Measurements from ENCODE around the gene BACH2.
"Not testable (repeated sequence)": the region's sequence is repeated elsewhere in the genome, so short reads cannot be mapped to it uniquely, and the experiment has no call there.

BACH2 gene

DNA sequence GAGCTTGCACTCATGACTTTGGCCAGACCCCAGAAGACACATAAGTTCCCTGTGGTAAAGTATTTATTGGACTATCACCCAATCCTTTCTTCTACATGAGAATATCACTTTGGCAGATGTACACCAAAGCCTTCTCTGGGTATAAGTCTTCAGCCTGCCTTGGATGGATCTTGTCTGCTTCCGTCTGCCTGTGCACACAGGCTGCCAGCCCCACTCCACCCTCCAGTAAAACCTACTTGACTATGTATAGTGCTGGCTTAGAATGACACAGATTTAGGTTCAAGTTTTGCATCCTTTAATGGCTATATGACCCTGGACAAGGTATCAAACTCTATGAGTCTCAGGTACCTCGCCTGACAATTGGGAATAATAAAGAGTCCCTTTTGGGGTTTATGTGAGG lies 63.4 kb downstream of the BACH2 start:
- DNase-seq = no peak

- no peak for DNase-seq
These were observed 64.8 kb downstream of the BACH2 start for GRCh38 chr6:90231798-90232197.

GRCh38 chr6:90231308-90231707 lies 65.3 kb downstream of the BACH2 start:
- DNase-seq = no peak

DNA sequence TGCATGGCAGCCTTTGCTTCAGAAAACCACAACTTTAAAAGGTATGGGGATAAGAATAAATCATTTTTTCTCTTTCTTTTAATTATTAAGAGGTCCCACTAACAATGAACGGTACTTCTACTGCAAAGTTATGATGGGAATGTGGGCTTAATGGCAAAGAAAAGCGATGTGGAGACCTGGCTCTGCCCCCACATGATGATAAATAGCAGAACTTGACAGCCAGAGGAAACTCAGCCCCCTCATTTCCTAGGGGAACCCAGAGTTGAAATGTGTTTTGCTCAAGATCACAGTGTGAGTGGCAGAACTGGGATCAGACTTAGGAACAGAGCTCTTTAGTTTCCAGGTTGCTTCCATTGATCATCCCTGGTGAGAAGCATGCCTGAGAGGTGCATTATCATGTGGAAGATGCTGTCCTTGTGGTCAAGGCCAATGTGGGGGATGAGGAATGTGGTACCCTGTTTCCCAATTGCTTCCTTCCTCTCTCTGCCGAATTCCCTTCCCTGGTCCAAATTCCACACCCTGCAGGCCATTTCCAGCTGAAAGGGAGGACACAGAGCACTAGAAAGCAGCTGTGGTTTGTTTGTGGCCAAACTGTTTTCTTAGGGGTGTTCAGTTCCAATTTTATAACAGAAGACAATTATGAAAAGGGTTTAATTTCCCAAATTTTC lies 66.0 kb downstream of the BACH2 start:
- DNase-seq = no peak

DNA sequence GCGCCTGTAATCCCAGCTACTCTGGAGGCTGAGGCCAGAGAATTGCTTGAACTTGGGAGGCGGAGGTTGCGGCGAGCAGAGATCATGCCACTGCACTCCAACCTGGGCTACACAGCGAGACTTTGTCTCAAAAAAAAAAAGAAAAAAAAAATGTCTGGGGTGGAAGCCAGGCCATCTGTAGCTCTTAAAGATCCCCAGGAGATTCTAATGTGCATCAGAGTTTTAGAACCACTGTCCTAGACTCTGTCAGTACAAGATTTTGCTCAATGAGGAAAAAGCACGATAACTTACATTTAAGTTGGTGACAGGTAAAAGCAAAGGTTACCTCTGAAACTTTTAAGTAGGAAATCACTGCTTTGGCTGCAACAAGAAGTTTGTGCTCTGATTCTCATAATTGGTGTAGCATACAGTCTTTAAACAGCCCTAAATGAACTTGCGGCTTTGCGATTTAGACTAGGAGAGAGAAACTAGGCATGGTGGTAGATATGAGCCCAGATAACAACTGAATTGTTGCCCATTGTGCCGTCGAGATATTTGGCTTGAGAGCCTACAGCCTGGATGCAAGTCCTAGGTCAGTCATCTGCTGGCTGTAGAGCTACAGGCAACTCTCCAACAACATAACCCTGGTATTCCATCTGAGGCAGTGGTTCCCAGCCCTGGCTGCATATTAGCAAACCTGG lies 67.2 kb downstream of the BACH2 start:
- no peak for DNase-seq

DNA sequence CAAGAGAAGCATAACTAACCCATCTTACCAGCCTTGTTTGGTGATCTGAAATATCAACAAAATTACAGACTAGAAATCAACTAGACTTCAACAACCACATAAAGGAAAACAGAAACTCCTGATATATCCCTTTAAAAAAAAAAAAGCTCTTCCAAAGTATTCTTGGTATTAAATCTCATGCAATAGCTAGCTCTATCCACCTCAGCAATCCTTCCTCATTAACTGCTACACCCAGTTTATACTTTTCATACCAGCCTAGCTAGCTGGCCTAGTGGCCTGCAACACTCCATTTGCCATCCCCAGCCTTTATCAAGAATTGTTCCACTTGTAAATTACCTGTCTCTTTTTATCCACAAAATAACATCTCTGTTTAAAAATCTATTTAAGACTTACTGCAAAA lies 69.0 kb downstream of the BACH2 start:
- no peak for DNase-seq

- no peak for DNase-seq
These were observed 69.4 kb downstream of the BACH2 start for GRCh38 chr6:90227213-90227612.

- DNase-seq = no peak
These were observed 70.4 kb downstream of the BACH2 start for GRCh38 chr6:90226257-90226656.

- no peak for DNase-seq
These were observed 72.4 kb downstream of the BACH2 start for GRCh38 chr6:90224196-90224595.

GRCh38 chr6:90222724-90223198 lies 73.9 kb downstream of the BACH2 start:
- DNase-seq = peak; percentile 67

- DNase-seq = no peak
These were observed 74.6 kb downstream of the BACH2 start for GRCh38 chr6:90222008-90222407.

DNA sequence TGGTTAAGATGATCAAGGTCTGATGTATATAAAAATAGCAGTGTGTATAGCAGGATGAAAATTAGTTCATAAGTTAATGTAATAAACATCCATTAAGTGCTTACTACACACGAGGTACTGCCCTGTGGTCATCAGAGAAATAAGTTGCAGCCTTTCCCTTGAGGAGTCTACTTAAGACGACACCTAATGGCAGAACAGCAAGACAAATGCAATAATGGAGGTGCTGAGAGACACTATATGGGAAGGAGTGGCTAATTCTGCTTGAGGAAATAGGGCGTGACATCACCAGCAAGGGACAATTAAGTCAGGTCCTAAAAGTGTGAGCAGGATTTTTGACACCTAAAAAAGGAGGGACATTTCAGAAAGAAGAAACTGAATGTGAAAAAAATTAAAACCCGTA lies 75.2 kb downstream of the BACH2 start:
- no peak for DNase-seq

DNA sequence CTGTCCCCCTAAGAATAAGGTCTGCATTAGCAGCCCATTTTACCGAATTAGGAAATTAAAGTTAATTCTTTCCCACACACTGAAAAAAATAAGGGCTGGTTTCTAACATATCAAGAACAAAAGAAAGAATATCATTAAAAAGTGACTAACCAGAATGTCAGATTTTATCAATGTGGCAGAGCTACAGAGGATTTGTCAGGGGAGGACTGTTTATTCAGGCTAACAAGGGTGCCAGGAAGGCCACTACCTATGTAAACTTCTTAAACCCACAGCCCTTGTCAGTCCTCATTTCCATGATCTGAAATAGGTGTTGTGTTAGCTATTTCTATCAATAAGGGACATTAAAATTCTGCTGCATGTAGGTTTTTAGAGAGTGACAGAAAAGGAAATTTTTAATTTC lies 76.4 kb downstream of the BACH2 start:
- no peak for DNase-seq

- DNase-seq = peak; percentile 28
These were observed 77.2 kb downstream of the BACH2 start for GRCh38 chr6:90219209-90219985.

- no peak for DNase-seq
These were observed 77.8 kb downstream of the BACH2 start for GRCh38 chr6:90218959-90219208.

DNA sequence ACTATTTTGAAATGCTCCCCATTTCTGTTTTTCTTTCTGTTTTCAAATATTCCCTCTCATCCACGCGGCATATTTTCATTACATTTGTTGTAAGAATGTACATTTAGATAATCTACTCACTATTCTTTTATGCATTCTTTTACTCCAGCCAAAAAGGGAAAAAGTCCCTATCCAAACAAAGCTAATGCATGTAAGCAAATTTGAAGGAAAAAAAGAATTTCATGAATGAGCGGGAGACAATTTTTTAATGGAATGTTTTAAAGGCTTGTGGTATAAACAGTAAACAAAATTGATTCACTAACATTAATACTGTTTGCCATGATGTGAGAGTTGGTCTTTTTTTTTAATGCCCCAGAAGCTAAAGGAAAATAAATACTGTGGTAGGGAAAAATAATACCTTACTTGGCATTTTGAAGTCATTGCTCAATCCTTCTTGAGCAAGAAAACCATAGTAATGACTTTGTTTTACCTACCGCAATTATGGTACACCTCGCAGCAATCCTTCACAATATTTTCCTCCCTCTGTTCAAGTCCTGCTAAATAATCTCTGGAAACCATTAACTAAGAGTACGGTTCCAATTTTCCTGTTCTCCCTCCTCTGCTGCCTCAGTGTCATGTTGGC lies 79.0 kb downstream of the BACH2 start:
- no peak for DNase-seq

GRCh38 chr6:90216072-90216977 lies 80.3 kb downstream of the BACH2 start:
- peak; percentile 48 for DNase-seq

GRCh38 chr6:90214966-90215365 lies 81.7 kb downstream of the BACH2 start:
- no peak for DNase-seq

DNA sequence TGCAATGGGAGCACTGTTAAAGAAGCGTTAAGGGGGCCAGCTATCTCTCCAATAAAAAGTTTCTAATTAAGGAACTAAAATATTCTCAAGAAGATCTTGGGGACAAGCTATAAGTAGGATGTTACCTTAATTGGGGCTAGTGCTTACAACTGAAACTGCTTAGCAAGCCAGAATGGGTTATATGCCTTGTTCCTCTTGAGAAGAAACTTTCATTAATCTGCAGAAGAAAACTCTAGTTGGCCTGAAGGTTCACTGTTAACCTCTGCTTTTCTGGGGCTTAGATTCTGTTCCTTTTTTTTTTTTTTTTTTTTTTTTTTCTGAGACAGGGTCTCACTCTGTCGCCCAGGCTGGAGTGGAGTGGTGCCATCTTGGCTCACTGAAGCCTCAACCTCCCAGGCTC lies 82.2 kb downstream of the BACH2 start:
- DNase-seq = no peak

DNA sequence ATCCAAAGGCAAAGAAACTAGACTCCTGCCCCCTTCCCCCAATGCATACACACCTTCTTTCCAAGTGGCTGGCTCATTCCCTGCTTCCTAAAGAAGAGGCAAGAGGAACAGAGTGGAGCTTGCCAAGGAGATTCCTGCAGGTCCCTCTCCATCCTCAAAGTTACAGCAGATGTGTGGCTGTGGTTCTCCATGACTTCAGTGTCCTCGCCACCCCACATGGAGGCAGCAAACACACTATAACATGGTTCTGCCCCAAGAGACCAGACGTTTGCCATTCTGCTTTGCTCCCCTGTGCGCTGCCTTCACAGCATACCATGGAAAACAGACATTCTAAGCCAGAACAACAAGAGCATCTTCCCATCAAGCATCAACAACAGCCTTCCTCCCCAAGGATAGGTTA lies 84.4 kb downstream of the BACH2 start:
- no peak for DNase-seq

- DNase-seq = no peak
These were observed 87.1 kb downstream of the BACH2 start for GRCh38 chr6:90209527-90209926.

DNA sequence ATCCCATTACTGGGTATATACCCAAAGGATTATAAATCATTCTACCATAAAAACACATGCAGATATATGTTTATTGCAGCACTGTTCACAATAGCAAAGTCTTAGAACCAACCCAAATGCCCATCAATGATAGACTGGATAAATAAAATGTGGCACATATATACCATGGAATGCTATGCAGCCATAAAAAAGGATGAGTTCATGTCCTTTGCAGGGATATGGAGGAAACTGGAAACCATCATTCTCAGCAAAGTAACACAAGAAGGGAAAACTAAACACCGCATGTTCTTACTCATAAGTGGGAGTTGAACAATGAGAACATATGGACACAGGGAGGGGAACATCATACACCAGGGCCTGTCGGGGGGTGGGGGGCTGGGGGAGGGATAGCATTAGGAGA lies 88.0 kb downstream of the BACH2 start:
- not testable (repeated sequence) for DNase-seq

Measured in activated CD4-positive, alpha-beta T cell treated with anti-CD3 and anti-CD28 coated beads for 48 hours (primary cell).